HepG2 (cell line): Measurements from ENCODE around the gene ALG3. TPM values are rescaled to one million over a fixed set of nuclear protein-coding genes. Genes with fewer than 3 reads are reported as not detected.

Experiments
- ATAC-seq: fragments of 200-7000 bp; cut with Tn5 transposase; 3 replicates; pipeline ENCODE4 v1.9.1; 2020; ENCODE audit warnings: mild to moderate bottlenecking, moderate library complexity
- BruUV-seq: library from RNA; stranded (reverse); fragments of 400-500 nt; replicated peaks from 2 replicates; lab custom pipeline; 2021; lab: Mats Ljungman, UMichigan
- CTCF ChIA-PET: fragments of 300-600 bp; formaldehyde crosslinking; extraction: SDS; loops from one replicate; lab custom pipeline; 2021; ENCODE audit warnings: low total read pairs, inconsistent platforms, low intra/inter-chr PET ratio; lab: Yijun Ruan, JAX
- POLR2A ChIA-PET: fragments of 350-600 bp; sonication (Branson Sonifier 250); formaldehyde crosslinking; loops from one replicate; lab custom pipeline; 2020; ENCODE audit warnings: antibody characterized with exemption, inconsistent platforms; lab: Yijun Ruan, JAX
- DNase-seq: peaks from one replicate; pipeline ENCODE4 v3.0.0-alpha.2; 2015; ENCODE audit warnings: low spot score
- FAIRE-seq: peaks from 3 replicates; lab custom pipeline; 2011; peaks lifted over from hg19 to GRCh38; lab: Jason Lieb, UNC
- H2AFZ ChIP-seq: one replicate; pipeline ENCODE4 v1.6.1; 2011; ENCODE audit warnings: low read length, inconsistent platforms
- H3K27ac ChIP-seq: fragments of 300-600 bp; 3 replicates; pipeline ENCODE4 v1.8.0; 2011; ENCODE audit warnings: mixed run types, mild to moderate bottlenecking, mixed read lengths, low read length, inconsistent platforms; ENCODE audit not compliant: insufficient read depth; ENCODE audit errors: extremely low read length
- H3K27me3 ChIP-seq, 2 experiments: fragments of 200-600 bp in 1 of 2; 2 replicates in 1 of 2; 3 replicates in 1 of 2; pipeline versions ENCODE4 v1.6.0 to v1.8.0; 2011; ENCODE audit warnings: low read length in 2 of 2, mild to moderate bottlenecking in 2 of 2, moderate library complexity in 2 of 2, inconsistent platforms in 1 of 2; ENCODE audit not compliant: insufficient read depth in 2 of 2, control insufficient read depth in 1 of 2
- H3K36me3 ChIP-seq, 2 experiments: fragments of 200-600 bp in 1 of 2; replicated peaks in 1 of 2; 2 replicates in 1 of 2; 3 replicates in 1 of 2; pipeline versions ENCODE4 v1.5.1 to v1.8.0; 2011; ENCODE audit warnings: low read length in 2 of 2, inconsistent platforms in 1 of 2; ENCODE audit not compliant: insufficient read depth in 2 of 2, control insufficient read depth in 1 of 2
- H3K4me1 ChIP-seq: 2 replicates; pipeline ENCODE4 v1.5.1; 2012; ENCODE audit warnings: low read length, inconsistent platforms; ENCODE audit not compliant: insufficient read depth
- H3K4me2 ChIP-seq: 2 replicates; pipeline ENCODE4 v1.6.0; 2011; ENCODE audit warnings: low read depth, low read length, inconsistent platforms
- H3K4me3 ChIP-seq, 3 experiments: fragments of 200-600 bp in 1 of 3; sonication (generic), shearing (Covaris generic) in 1 of 3; replicated peaks in 1 of 3; 2 replicates each; pipeline ENCODE4 v1.5.1; 2011 to 2016; ENCODE audit warnings: low read length in 3 of 3, inconsistent platforms in 2 of 3, low read depth in 2 of 3, mild to moderate bottlenecking in 2 of 3, control low read depth in 1 of 3, mixed read lengths in 1 of 3; ENCODE audit not compliant: insufficient read depth in 1 of 3
- H3K79me2 ChIP-seq: one replicate; pipeline ENCODE4 v1.6.1; 2011; ENCODE audit warnings: low read length, inconsistent platforms; ENCODE audit not compliant: insufficient read depth
- H3K9ac ChIP-seq: 2 replicates; pipeline ENCODE4 v1.6.0; 2011; ENCODE audit warnings: mild to moderate bottlenecking, low read depth, low read length, inconsistent platforms; ENCODE audit not compliant: insufficient read depth
- H3K9me3 ChIP-seq: 2 replicates; pipeline ENCODE4 v1.5.1; 2012; ENCODE audit warnings: mild to moderate bottlenecking, low read length
- H4K20me1 ChIP-seq: 2 replicates; pipeline ENCODE4 v1.6.0; 2011; ENCODE audit warnings: inconsistent platforms, mild to moderate bottlenecking, low read length, moderate library complexity; ENCODE audit not compliant: insufficient read depth
- AGO1 ChIP-seq: fragments of 200-400 bp; formaldehyde crosslinking; IDR thresholded peaks from 2 replicates; pipeline ENCODE4 v1.6.1; 2017; ENCODE audit warnings: mild to moderate bottlenecking, low read depth, low read length, moderate library complexity; ENCODE audit not compliant: poor library complexity, severe bottlenecking
- FLYWCH1 ChIP-seq: sonication (generic); formaldehyde crosslinking; IDR thresholded peaks from 2 replicates; pipeline ENCODE4 v1.8.1; 2023; ENCODE audit warnings: mild to moderate bottlenecking, missing genetic modification reagents
- MTF2 ChIP-seq: sonication (generic); formaldehyde crosslinking; IDR thresholded peaks from 2 replicates; pipeline ENCODE4 v1.5.0; 2020; ENCODE audit warnings: missing genetic modification reagents, borderline replicate concordance
- TARDBP ChIP-seq: sonication (generic); formaldehyde crosslinking; IDR thresholded peaks from 2 replicates; pipeline ENCODE4 v1.8.0; 2022; ENCODE audit warnings: mild to moderate bottlenecking, missing genetic modification reagents
- TOE1 ChIP-seq: sonication (generic); formaldehyde crosslinking; IDR thresholded peaks from 2 replicates; pipeline ENCODE4 v1.4.0; 2020; ENCODE audit warnings: mild to moderate bottlenecking, missing genetic modification reagents
- ZNF24 ChIP-seq: fragments of 450-650 bp; IDR thresholded peaks from 2 replicates; pipeline ENCODE4 v1.6.1; 2017; ENCODE audit warnings: antibody characterized with exemption, mild to moderate bottlenecking
- ZNF33B ChIP-seq: sonication (generic); formaldehyde crosslinking; IDR thresholded peaks from 2 replicates; pipeline ENCODE4 v1.5.1; 2020; ENCODE audit warnings: mild to moderate bottlenecking, missing genetic modification reagents
- ZNF572 ChIP-seq: sonication (generic); formaldehyde crosslinking; IDR thresholded peaks from 2 replicates; pipeline ENCODE4 v1.5.1; 2020; ENCODE audit warnings: mild to moderate bottlenecking, missing genetic modification reagents
- ZNF589 ChIP-seq: sonication (generic); formaldehyde crosslinking; conservative IDR thresholded peaks from 2 replicates; pipeline ENCODE4 v1.8.0; 2022; ENCODE audit warnings: mild to moderate bottlenecking, moderate library complexity, missing genetic modification reagents
- ZNF746 ChIP-seq: sonication (generic); formaldehyde crosslinking; IDR thresholded peaks from 2 replicates; pipeline ENCODE4 v1.8.0; 2022; ENCODE audit warnings: mild to moderate bottlenecking, missing genetic modification reagents
- ZNF883 ChIP-seq: sonication (generic); formaldehyde crosslinking; IDR thresholded peaks from 2 replicates; pipeline ENCODE4 v1.5.1; 2020; ENCODE audit warnings: mild to moderate bottlenecking, missing genetic modification reagents; ENCODE audit errors: not compliant biosample characterization
- WGBS: methylation state at CpG from one replicate; pipeline ENCODE4 v1.1.6; 2017; ENCODE audit warnings: low lambda C conversion rate; 5-methylcytosine and 5-hydroxymethylcytosine counted together
- in situ Hi-C: cut with HindIII; loops from 2 replicates; pipeline ENCODE4 v1.10.0; 2017; ENCODE audit warnings: low pct_unique_long_range_greater_than_20kb; ENCODE audit not compliant: extremely low pct_ligation_motif_present
- intact Hi-C: fragments of 100-400 bp; cut with micrococcal nuclease; formaldehyde crosslinking; loops from one replicate; pipeline ENCODE4 v1.10.0; 2022; ENCODE audit not compliant: unreplicated experiment
- polyA plus RNA-seq, 8 experiments: library from polyadenylated mRNA; depleted of rRNA in 3 of 8; stranded (reverse) in 7 of 8; unstranded in 1 of 8; fragments of >200 nt; fragmentation: Illumina TruSeq in 4 of 8; extraction: Trizol in 4 of 8; gene quantifications; 2 replicates each; pipeline versions ENCODE4 v1.2.1 to v1.2.3, GENCODE V29; 2011 to 2016; ENCODE audit warnings: low read depth in 4 of 8, missing spikeins in 1 of 8, mixed read lengths in 1 of 8; ENCODE audit not compliant: insufficient read depth in 1 of 8
- total RNA-seq, 5 experiments: library from RNA; depleted of rRNA; stranded (reverse); fragments of >200 nt; fragmentation: Illumina TruSeq; extraction: Trizol; gene quantifications; 2 replicates each; pipeline ENCODE4 v1.2.3, GENCODE V29; 2016; ENCODE audit warnings: low read depth in 1 of 5
- TF ChIP-seq, protein P1 (sequence below): IDR thresholded peaks from 2 replicates; pipeline ENCODE4 v1.6.1; 2012; ENCODE audit warnings: inconsistent platforms

Gene ALG3
- total and polyA plus RNA-seq, 2 of the 13 experiments (the other 11 are each of a cell fraction or from before 2014, with no cell fraction given): 46.6 to 57.1 TPM

- POLR2A ChIA-PET: no interaction called here
- Histone ChIP-seq H3K4me1 (peaks cover 63% of the 10 kb centered on the region), H3K4me3 (no peak overlapping the region), H3K9ac (no peak overlapping the region), H3K27ac (no peak overlapping the region), H2AFZ (no peak overlapping the region), H3K79me2 (peaks cover 22% of the 10 kb centered on the region), H3K4me2 (no peak overlapping the region), H3K27me3 (peaks cover 0 to 2% of the 10 kb centered on the region in 2 experiments; a peak in 1 of 5 replicates), H4K20me1 (no peaks in the 10 kb centered on the region), H3K36me3 (peaks cover 2 to 11% of the 10 kb centered on the region in 2 experiments; a peak in 4 of 5 replicates), H3K9me3 (no peaks in the 10 kb centered on the region)
- in situ Hi-C loops (no loop called here), intact Hi-C loops (no loop called here)
- ATAC-seq (no peak), FAIRE-seq (no peak), DNase-seq (no peak)
- BruUV-seq: no TSS peak
- WGBS: 18% methylated on average over 7 of the region's 7 CpGs
- CTCF ChIA-PET: no interaction called here
- TF ChIP-seq ZNF24 (peak; percentile 61; the same call in 1 of the 2 replicates), ZNF883 (CRISPR knock-in tag) (no peak)
Observed at GRCh38 chr3:184296616-184297015, 47.9 kb upstream of the ALG3 start.

- no peak for ATAC-seq
- Histone ChIP-seq H3K27me3 (peaks cover 0 to 2% of the 10 kb centered on the region in 2 experiments; a peak in 2 of 5 replicates), H4K20me1 (no peaks in the 10 kb centered on the region), H2AFZ (no peak overlapping the region), H3K9me3 (no peaks in the 10 kb centered on the region), H3K4me3 (no peak overlapping the region), H3K4me2 (no peak overlapping the region), H3K27ac (no peak overlapping the region), H3K79me2 (peaks cover 17% of the 10 kb centered on the region), H3K36me3 (peaks cover 2 to 5% of the 10 kb centered on the region in 2 experiments; a peak in 1 of 5 replicates), H3K9ac (no peak overlapping the region), H3K4me1 (peaks cover 64% of the 10 kb centered on the region)
- WGBS: 8% methylated on average over 3 of the region's 3 CpGs
- in situ Hi-C loops (no loop called here), intact Hi-C loops (no loop called here)
- POLR2A ChIA-PET: no interaction called here
- FAIRE-seq: no peak
- no TSS peak for BruUV-seq
- CTCF ChIA-PET: no interaction called here
- no peak for DNase-seq
- TF ChIP-seq, protein P1, sequence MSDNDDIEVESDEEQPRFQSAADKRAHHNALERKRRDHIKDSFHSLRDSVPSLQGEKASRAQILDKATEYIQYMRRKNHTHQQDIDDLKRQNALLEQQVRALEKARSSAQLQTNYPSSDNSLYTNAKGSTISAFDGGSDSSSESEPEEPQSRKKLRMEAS: no peak
- TF ChIP-seq ZNF589 (no peak), TOE1 (CRISPR knock-in tag) (no peak), AGO1 (no peak), TARDBP (CRISPR knock-in tag) (no peak), ZNF746 (CRISPR knock-in tag) (no peak), FLYWCH1 (CRISPR knock-in tag) (no peak), ZNF572 (CRISPR knock-in tag) (no peak), ZNF33B (CRISPR knock-in tag) (no peak), MTF2 (CRISPR knock-in tag) (no peak)
Observed at GRCh38 chr3:184295771-184296170, 47.0 kb upstream of the ALG3 start.
